LNCaP clone FGC (cell line): ENCODE data around the gene SFT2D3.

ENCODE experiments used
- DNase-seq: peaks from one replicate; pipeline ENCODE4 v3.0.0-alpha.2; 2011; ENCODE audit warnings: low read depth
- H3K4me3 ChIP-seq: 2 replicates; pipeline ENCODE4 v1.5.1; 2011; ENCODE audit warnings: mild to moderate bottlenecking, low read depth, low read length, control low read depth
- CTCF ChIP-seq: IDR thresholded peaks from 2 replicates; pipeline ENCODE4 v1.5.1; 2012; ENCODE audit warnings: mild to moderate bottlenecking; ENCODE audit not compliant: control insufficient read depth, insufficient read depth; ENCODE audit errors: extremely low read depth

The SFT2D3 gene

DNA sequence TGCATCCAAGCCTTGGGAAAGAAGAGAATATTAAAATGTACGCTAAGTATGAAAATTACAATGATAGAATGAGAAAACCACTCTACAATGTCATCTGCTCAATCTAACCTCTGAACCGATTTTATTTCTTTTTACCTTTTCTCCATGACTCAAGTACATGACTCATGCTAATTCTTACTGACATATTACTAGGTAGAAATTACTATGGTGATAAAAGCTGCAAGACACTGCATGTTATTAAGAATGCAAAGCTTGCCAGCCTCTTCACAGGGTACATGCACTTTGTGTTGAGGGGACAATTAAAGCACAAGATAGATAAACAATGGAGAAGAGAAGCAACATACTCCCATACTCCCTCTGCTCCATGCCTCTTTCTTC lies 20.7 kb downstream of the SFT2D3 start:
- no peak for TF ChIP-seq CTCF
- H3K4me3 ChIP-seq: no peak overlapping the region
- no peak for DNase-seq

DNA sequence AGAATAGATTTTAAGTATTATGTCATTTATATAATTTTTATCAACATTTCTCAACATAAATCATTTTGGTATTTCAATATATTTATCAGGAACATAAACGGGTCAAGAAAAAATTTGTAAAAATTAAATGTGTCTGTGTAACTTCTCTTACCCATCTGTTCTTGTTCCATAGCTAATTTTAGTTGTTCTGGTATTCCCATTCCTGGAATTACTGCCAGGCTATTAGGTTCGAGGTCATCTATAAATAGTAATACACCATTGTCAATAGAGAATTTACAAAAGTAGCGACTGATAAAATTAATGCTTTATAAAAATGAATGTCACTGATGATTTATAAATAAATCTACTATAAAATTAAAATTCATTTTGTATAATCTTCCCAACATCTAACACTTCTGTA lies 21.5 kb downstream of the SFT2D3 start:
- no peak overlapping the region for H3K4me3 ChIP-seq
- no peak for DNase-seq
- no peak for TF ChIP-seq CTCF

- TF ChIP-seq CTCF: no peak
- no peak for DNase-seq
- H3K4me3 ChIP-seq: no peak overlapping the region
These were observed 25.0 kb downstream of the SFT2D3 start for GRCh38 chr2:127726158-127726880.

- DNase-seq: no peak
These were observed 32.0 kb downstream of the SFT2D3 start for GRCh38 chr2:127733113-127733815.

GRCh38 chr2:127733816-127734537 lies 32.7 kb downstream of the SFT2D3 start:
- DNase-seq: no peak
- H3K4me3 ChIP-seq: no peak overlapping the region
- no peak for TF ChIP-seq CTCF

More at GRCh38 chr2:127733113-127733815, 32.0 kb downstream of the SFT2D3 start:
- no peak overlapping the region for H3K4me3 ChIP-seq
- TF ChIP-seq CTCF: no peak

DNA sequence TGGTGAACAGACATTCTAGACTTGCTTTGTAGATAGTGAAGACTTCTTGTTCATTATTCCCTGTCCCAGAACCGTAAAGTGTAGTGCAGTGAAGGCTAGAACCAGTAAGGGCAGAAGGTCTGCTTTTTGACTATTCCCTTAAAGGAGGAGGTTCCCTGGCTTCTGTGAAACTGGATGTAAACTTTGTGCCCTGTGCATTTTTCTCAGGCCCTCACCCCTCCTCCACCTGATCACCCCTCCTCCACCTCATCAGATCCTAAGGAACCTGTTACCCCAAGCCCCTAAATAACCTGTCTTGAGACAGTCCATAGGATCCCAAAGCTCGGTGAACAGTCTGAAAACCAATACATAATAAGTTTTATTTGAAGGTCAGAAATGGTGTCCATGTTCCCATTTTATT lies 33.7 kb downstream of the SFT2D3 start:
- TF ChIP-seq CTCF: no peak
- no peak overlapping the region for H3K4me3 ChIP-seq

More for the DNA sequence above, 33.7 kb downstream of the SFT2D3 start:
- no peak for DNase-seq
